ENCODE data around the gene RNF103.
"Not testable (repeated sequence)": the region's sequence is repeated elsewhere in the genome, so short reads cannot be mapped to it uniquely, and the experiment has no call there.

The RNF103 gene

GRCh38 chr2:86623494-86624266, at the start of gene RNF103:
Gene RNF103, minus strand, starts transcription at chr2:86623865. Its CDS starts 979 bp downstream, at chr2:86622886.
- peak; percentile 97 for DNase-seq

DNA sequence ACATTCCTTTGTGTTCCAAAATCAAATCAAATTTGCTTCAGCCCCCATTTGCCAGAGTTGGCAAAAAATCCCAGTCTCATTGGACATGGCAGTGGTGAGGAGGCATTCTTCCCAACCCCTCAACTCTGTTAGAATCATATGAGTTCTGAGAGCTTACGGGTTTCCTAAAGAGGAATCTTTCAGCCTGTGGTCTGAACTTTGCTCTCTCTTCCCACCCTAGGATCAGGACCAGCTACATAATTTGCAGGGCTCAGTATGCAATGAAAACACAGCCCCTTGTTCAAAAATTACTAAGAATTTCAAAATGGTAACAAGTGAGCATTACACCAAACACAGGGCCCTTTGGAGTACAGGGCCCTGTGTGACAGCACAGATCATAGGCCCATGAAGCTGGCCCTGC, 49.3 kb upstream of the RNF103 start:
- no peak for DNase-seq

- DNase-seq, result no peak
Measured at GRCh38 chr2:86672027-86672545, 48.4 kb upstream of the RNF103 start.

DNA sequence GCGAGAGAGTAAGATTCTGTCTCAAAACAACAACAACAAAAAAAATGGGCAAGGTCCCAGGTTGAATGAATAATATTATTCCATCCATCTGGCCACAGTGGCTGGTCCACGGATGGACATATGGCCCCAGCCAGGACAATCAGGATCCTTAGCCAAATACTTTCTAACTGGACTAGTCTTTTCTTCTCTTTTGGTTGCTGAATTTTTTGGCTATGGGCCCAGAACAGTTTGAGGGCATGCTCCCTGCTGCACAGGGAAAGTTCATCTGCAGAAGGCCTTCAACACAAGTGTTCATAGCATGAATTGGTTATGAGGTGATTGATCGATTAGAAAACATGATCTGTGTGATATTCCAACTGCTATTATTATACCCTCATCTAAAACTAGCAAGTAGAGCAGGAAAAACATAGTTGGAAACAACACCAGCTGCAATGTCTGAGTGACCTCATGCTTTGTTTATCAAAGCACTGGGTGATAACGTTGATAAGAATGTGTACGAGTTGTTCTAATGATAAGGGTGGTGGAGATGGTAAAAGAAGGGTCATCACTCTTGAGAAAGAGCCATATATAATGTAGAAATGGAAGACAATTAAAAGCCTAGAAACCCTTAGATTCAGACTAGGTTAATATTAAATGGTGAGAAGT, 47.8 kb upstream of the RNF103 start:
- DNase-seq, result no peak

- not testable (repeated sequence) for DNase-seq
Measured at GRCh38 chr2:86669323-86669722, 45.7 kb upstream of the RNF103 start.

GRCh38 chr2:86661333-86661732, 37.7 kb upstream of the RNF103 start:
- DNase-seq, result no peak

DNA sequence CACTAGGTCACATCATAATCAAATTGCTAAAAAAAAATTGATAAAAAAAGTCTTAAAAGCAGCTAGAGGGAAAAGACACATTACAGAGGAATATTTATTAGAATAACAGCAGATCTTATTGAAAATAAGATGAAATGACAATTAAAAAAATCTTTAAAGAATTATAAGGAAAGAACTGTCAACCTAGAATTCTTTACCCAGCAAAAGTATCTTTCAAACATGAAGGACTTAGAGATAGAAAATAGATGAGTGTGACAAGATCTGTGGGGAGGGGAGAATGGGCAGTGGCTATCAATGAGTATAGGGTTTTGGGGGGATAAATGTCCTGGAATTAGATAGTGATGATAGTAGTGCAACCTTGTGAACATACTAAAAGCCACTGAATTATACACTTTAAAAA, 26.5 kb upstream of the RNF103 start:
- DNase-seq, result no peak

DNA sequence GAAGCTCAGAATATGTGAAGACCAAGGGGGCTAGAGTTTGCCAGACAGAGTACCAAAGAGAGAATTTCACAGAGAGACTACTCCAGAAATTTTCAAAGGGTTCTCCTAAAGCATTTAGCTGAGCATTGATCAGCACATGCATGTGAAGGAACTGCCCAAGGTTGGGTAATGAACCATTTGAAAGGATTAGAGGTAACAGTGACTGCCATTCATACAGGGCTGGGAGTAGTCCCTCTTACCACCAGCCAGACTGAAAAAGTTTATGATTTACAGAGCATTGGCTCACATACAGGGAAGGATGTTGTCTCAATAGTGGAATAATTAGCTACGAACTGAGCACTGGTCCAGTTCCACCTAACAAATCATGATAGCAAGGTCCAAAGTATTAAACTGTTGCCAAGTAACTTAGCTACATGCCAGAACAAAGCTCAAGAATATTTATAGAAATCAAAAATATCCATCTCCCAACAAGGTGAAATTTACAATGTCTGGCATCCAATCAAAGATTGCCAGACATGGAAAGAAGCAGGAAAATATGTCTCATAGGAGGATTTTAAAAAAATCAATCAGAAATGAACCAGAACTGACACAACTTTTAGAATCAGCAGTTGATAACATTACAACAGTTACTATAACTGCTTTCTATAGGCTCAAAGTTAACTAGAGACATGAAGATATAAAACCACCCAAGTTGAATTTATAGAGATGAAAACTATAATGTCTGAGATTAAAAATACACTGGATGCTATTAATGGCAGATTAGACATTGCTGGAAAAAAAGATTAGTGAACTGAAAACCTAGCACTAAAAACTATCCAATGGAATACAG, 25.7 kb upstream of the RNF103 start:
- DNase-seq, result no peak

- DNase-seq, result no peak
Measured at GRCh38 chr2:86648681-86649080, 25.0 kb upstream of the RNF103 start.

DNA sequence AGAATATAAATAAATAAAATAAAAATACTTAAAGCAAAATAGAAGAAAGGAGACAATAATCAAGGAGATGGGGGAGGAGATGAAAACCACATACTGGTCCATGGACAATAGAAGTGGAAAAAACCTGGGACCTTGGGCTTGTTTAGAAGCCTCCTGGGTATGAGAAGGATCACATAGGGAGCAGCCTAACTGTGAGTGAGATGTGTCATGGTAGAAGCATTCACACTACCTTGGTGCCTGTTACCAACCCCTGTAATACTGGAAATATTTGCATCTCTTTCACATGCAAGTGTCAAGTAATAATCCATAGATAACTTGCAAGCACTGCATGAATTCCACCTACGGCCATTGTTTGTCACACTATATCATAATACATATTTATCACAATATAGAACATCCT, 23.2 kb upstream of the RNF103 start:
- no peak for DNase-seq

DNA sequence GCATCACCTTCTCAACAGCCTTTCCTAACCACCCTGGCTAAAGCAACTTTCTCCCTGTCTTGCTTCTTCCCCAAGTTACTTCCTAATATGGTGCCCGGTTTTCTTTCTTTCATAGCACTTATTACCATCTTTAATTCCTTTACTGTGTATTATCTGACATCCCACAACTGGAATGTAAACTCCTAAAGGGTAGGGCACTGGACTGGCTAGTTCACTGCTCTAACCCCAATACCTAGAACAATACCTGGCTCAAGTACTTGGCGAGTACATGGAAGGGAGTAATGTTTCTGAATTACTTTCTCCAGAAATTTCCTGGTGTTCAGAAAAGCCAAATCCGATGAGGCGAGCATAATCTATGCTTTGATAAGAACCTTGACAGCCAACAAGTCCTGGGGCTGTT, 22.7 kb upstream of the RNF103 start:
- DNase-seq, result no peak

DNA sequence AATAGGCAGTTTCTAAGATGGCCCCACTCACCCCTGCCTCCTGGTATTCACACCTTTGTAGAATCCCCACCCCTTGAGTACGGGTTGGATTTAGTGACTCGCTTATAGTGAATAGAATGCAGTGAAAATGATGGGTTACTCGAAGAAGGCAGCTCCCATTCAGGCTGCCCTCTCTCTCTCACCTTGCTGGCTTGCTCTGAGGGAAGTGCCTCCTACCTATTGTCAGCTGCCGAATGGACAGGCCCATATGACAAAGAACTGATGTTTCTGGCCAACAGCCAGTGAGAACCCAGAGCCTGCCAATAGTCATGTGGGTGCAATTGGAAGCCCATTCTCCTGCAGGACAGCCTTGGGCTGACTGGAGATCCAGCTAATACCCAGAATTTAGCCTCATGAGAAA, 22.1 kb upstream of the RNF103 start:
- DNase-seq, result no peak

DNA sequence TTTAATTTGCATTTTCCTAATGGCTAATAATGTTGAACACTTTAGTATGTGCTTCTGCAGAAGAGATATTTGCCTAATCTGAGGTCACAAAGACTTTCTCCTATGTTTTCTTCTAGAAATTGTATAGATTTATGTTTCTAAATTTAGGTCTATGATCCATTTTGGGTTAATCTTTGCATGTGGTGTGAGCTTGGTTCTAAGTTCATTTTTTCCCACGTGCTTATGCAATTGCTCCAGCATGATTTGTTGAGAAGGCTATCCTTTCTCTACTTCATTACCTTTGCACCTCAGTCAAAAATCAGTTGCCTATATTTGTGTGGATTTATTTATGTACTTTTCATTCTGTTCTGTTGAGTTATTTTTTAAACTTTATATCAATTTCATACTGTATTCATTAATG, 15.0 kb upstream of the RNF103 start:
- no peak for DNase-seq

DNA sequence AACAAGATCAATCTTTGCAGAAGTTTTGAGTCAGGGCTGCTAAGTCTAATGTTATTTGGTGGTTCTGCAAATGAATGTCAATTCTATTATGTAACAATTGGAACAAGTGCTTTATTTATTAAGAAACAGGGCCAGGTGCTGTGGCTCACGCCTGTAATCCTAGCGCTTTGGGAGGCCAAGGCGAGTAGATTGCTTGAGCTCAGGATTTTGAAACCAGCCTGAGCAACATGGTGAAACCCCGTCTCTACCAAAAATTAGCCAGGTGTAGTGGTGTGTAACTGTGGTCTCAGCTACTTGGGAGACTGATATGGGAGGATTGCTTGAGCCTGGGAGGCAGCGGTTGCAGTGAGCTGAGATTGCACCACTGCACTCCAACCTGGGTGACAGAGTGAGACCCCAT, 13.2 kb upstream of the RNF103 start:
- no peak for DNase-seq

DNA sequence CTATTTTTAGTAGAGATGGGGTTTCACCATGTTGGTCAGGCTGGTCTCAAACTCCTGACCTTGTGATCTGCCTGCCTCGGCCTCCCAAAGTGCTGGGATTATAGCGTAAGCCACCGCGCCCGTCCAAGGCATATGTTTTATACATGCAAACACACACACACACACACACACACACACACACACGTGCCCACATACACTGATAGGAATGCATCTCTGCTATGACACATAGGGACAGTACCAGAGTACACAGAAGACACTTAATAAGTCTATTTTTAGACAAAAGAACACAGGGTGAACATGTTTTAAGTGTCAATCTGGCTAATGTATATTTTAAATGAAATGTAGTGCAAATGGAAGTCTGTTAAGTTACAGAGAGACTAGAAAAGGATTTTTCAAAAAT, 10.7 kb upstream of the RNF103 start:
- DNase-seq, result no peak

GRCh38 chr2:86633155-86633651, 9.5 kb upstream of the RNF103 start:
- DNase-seq, result peak; percentile 45

GRCh38 chr2:86632672-86633071, 9.0 kb upstream of the RNF103 start:
- DNase-seq, result no peak

DNA sequence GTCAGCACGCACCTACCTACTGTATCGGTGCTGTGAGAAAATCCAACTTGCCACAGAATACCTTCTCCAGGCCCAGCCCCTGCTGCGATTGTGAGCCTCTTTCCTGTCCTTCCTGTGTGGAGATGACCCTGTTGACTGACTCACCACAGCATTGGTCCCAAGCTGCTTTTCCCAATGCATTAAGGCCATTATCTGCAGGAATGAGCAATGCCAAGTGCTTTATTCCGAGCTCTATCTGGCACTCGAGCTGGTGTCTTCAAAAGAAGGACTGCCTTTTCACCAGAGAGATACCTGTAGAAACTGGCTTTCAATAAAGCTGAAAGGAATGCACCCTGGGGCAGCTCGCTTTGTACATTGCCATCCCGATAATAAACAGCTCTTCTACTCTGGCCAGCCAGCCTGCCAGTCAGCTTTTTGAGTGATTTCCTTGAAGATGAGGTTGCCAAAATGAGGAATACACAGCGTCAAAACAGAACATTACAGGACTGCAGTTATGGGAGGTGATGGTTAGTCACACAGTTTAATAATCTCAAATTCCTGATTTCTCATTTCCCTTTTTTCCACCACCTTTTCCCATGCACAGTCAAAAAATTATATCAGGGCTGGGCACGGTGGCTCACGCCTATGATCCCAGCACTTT, 8.3 kb upstream of the RNF103 start:
- no peak for DNase-seq

DNA sequence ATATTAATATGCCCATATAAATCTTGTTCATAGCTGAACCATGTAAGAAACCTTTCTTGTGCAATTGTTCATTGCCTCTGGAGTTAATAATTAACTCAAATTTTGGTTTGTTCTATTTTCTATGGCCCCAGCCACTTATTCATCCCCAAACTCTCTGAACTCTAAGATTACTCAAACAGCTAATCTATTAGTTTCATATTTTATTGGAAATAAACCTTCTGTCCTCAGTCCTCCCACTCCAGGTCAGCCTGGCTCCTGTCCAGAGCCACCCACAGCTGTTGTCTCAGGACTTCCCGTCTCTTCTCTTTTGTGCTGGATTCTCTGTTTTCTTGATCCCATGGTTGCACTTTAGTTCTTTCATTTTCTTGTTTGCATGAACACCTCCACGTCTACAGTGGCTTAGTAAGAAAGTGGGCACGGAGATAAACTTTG, 4.4 kb upstream of the RNF103 start:
- DNase-seq, result no peak

DNA sequence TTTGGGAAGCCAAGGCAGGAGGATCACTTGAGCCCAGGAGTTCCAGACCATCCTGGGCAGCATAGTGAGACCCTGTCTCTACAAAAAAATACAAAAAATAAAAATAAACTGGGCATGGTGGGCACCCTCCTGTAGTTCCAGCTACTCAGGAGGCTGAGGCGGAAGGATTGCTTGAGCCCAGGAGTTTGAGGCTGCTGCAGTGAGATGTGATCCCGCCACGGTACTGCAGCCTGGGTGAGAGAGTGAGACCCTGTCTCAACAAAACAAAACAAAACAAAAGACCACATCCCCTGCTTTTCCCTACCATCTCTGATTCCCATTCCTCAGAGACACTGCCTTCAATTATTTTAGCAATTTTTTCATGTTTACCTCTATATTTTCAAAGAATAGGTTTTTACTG, 3.9 kb upstream of the RNF103 start:
- no peak for DNase-seq

DNA sequence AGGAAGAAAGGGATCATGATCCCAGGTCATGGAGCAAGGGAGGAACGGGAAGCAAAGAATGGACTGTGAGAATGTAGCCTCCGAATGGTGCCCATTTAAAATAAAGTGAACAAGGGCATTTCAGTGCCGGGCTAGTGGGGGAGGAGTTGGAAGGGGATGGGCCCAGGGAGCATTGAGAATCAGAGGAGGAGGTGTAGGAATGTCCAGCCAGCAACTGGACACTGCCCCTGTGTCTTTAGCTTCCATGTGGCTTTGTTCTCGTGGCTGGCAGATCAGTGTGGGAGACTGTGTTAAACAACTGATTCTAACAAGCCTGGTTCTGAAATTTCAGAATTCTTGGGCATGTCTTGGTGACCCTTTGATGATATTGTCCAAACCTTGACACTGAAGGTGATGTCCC, 1.4 kb upstream of the RNF103 start:
- no peak for DNase-seq

- DNase-seq, result peak; percentile 53
Measured at GRCh38 chr2:86624267-86624547, 542 bp upstream of the RNF103 start.

DNA sequence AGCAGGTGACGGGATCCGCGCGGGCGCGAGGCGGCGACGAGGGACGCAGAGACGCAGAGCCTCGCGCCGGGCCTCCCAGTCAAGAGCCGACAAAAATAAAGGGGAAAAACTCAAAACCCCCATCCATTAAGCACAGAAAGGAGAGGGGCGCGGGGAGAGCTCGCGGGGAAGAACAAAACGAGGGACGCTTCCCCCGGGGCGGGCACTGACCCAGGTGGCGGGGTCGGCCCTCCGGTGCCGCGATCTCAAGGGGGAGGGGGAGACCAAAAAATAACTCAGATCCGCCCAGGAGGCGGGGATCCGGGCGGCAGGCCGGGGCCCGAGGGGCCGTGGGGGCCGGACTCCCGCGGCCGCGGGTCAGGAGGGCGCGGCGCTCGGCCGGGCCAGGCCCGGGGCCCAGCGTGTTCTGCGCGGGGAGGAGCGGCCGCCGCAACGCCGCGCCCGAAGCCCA, 597 bp downstream of the RNF103 start:
- DNase-seq, result peak; percentile 76

All from right hindlimb (tissue), 1 donor.